ENCODE measurements around the gene NMUR1. TPM values are rescaled to one million over a fixed set of nuclear protein-coding genes. Genes with fewer than 3 reads are reported as not detected.

NMUR1 gene
- total and polyA plus RNA-seq, 2 donors from 2014 or later: 0.94 to 1.3 TPM

DNA sequence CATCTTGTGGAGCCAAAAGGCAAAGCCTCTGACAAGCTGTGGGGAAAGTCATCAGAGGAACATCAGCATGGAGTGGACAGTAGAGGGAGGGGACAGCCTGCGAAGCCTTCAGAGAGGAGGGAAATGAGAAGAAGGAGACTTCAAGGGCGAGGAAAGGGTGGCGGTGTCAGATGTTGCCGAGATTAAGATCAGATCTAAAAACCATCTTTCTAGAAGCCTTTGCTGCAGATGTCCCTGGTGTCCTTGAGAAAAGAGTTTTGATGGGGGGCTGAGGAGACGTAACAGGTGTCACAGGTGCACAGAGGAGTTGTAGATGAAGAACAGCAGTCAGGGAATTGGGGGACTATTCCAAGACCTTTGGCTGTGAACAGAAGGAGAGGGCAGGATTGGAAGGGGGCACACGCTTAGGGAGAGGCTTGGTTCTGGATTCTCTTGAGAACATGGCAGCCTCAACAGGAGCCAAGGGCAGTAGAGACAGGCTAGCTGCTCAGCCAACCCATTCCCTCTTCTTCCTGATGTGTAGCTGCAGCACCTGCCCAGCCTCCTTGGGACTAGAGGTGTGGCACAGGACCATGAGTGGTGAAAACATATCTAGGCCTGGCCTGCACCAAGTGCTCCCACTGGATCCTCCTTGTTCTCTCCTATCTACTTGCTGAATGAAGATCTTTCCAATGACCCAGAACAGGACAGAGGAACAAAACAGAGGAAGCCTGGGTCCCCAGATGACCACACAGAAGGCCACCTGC, 43.2 kb downstream of the NMUR1 start:
- H3K4me3 ChIP-seq (ENCODE audit: low read length in 3 of 3): no peak overlapping the region
- intact Hi-C loops (cut with DNase I): loop anchor here (10.0 kb wide), 1 partner anchor 68 kb away; no protein-coding TSS in a partner anchor
- H3K36me3 ChIP-seq (ENCODE audit: control insufficient read depth in 2 of 3, insufficient read depth in 3 of 3, low read length in 3 of 3): no peaks in the 10 kb centered on the region
- H3K9me3 ChIP-seq (ENCODE audit: control insufficient read depth in 2 of 3, insufficient read depth in 1 of 3, low read length in 3 of 3): no peaks in the 10 kb centered on the region
- TF ChIP-seq, protein P1, sequence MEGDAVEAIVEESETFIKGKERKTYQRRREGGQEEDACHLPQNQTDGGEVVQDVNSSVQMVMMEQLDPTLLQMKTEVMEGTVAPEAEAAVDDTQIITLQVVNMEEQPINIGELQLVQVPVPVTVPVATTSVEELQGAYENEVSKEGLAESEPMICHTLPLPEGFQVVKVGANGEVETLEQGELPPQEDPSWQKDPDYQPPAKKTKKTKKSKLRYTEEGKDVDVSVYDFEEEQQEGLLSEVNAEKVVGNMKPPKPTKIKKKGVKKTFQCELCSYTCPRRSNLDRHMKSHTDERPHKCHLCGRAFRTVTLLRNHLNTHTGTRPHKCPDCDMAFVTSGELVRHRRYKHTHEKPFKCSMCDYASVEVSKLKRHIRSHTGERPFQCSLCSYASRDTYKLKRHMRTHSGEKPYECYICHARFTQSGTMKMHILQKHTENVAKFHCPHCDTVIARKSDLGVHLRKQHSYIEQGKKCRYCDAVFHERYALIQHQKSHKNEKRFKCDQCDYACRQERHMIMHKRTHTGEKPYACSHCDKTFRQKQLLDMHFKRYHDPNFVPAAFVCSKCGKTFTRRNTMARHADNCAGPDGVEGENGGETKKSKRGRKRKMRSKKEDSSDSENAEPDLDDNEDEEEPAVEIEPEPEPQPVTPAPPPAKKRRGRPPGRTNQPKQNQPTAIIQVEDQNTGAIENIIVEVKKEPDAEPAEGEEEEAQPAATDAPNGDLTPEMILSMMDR (IDR thresholded peaks at IDR 0.05; ENCODE audit: borderline replicate concordance, extremely low read depth, insufficient read depth): no peak
- no peak overlapping the region for H3K27ac ChIP-seq (ENCODE audit: low read depth in 2 of 2, low read length in 2 of 2)
- no peaks in the 10 kb centered on the region for H3K4me1 ChIP-seq (ENCODE audit: control insufficient read depth in 2 of 3, insufficient read depth in 2 of 3, low read depth in 1 of 3, low read length in 3 of 3)
- no peak overlapping the region for H3K9ac ChIP-seq (ENCODE audit: low read length in 3 of 3)
- H3K27me3 ChIP-seq (ENCODE audit: control insufficient read depth, insufficient read depth, low read length): no peaks in the 10 kb centered on the region
- FAIRE-seq (no peak), DNase-seq (no peak)

DNA sequence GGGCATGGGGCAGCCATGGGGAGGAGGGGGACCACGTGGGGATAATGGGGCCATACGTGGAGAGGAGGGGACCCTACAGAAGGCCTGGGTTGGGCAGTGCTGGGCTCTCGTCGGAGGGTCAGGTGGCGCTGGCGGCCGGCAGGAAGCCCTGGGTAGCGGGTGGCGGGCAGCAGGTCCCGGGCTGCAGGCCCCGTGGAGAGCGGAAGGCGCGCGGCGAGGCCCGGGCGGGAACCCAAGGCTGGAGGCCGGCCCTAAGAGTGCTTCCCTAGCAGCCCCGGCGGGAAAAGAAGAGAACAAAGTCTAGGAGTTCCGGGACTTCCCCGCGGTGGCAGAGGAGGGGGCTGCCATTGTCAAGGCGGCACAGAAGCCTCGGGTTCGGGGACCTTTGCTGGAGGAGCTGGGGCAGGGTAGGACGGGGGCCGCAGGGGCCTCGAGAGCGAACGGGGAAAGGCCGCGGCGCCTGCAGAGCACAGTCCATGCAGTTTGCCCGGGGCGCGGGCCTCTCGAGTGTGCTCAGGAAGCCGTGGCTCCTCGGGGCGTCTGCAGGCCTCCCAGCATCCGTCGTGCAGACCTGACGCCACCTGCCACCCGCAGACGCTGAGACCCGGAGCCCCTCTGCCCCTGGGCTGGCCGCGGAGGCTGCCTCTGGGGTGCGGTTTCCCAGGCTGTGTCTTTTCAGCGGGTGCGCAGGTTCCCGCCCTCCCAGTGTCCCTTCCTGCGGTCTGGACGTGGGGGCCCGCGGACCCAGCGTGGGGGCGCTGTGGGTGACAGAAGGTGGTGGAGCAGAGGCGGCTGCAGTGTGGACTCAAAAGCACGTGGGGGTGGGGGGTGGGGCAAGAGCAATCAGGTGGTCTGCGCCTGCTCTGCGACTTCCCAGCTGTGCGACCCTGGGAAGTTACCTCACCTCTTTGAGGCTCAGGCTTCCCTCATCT, 46.6 kb downstream of the NMUR1 start:
- Histone ChIP-seq H3K9me3 (ENCODE audit: control insufficient read depth in 2 of 3, insufficient read depth in 1 of 3, low read length in 3 of 3) (no peaks in the 10 kb centered on the region), H3K27ac (ENCODE audit: low read depth in 2 of 2, low read length in 2 of 2) (peak overlapping the region; percentile 51 to 69), H3K36me3 (ENCODE audit: control insufficient read depth in 2 of 3, insufficient read depth in 3 of 3, low read length in 3 of 3) (no peaks in the 10 kb centered on the region), H3K27me3 (ENCODE audit: control insufficient read depth, insufficient read depth, low read length) (no peaks in the 10 kb centered on the region), H3K4me3 (ENCODE audit: low read length in 3 of 3) (peak overlapping the region in 2 of 3 donors; percentile 44 to 61), H3K4me1 (ENCODE audit: control insufficient read depth in 2 of 3, insufficient read depth in 2 of 3, low read depth in 1 of 3, low read length in 3 of 3) (no peaks in the 10 kb centered on the region), H3K9ac (ENCODE audit: low read length in 3 of 3) (peak overlapping the region in 2 of 3 donors; percentile 78 to 83)
- intact Hi-C loops (cut with DNase I): loop anchor here (10.0 kb wide), 1 partner anchor 71 kb away; no protein-coding TSS in a partner anchor
- TF ChIP-seq, protein P1 (IDR thresholded peaks at IDR 0.05; ENCODE audit: borderline replicate concordance, extremely low read depth, insufficient read depth): no peak
- FAIRE-seq (no peak), DNase-seq (peak; percentile 15 to 81 (median 51))

DNA sequence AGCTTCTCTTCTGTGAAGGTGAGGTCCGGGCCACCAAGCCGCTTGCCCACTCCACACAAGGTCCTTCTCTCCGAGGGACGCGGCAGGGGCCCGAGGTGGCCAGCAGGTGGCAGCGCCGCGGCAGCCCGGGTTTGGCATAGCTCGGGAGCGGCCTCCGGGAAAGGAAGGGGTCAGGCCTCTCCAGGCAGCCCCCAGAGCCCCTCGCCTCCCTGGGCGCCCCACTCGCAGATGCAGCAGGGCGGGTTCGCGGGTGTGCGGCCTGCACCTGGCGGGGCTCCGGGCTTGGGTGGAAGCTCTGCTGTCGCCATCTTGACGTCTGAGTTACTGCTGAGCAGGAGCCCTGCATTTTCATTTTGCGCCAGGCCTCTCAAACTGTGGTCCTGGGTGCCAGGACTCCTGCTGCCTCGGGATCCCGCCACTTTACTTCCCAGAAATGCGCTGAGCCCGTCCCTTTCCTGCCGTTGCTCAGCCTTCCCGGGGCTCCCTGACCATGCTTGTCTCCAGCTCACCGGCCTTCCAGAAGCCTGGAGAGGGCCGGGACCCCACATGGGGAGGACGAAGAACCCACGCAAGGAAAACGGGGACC, 47.3 kb downstream of the NMUR1 start:
- no peaks in the 10 kb centered on the region for H3K36me3 ChIP-seq (ENCODE audit: control insufficient read depth in 2 of 3, insufficient read depth in 3 of 3, low read length in 3 of 3)
- no peaks in the 10 kb centered on the region for H3K9me3 ChIP-seq (ENCODE audit: control insufficient read depth in 2 of 3, insufficient read depth in 1 of 3, low read length in 3 of 3)
- FAIRE-seq: no peak
- peak overlapping the region in 2 of 3 donors; percentile 44 to 61 for H3K4me3 ChIP-seq (ENCODE audit: low read length in 3 of 3)
- H3K4me1 ChIP-seq (ENCODE audit: control insufficient read depth in 2 of 3, insufficient read depth in 2 of 3, low read depth in 1 of 3, low read length in 3 of 3): no peaks in the 10 kb centered on the region
- H3K9ac ChIP-seq (ENCODE audit: low read length in 3 of 3): peak overlapping the region in 2 of 3 donors; percentile 78 to 83
- TF ChIP-seq, protein P1 (IDR thresholded peaks at IDR 0.05; ENCODE audit: borderline replicate concordance, extremely low read depth, insufficient read depth): peak; percentile 74
- peak overlapping the region; percentile 51 to 69 for H3K27ac ChIP-seq (ENCODE audit: low read depth in 2 of 2, low read length in 2 of 2)
- peak; percentile 80 to 92 (median 86) for DNase-seq
- no peaks in the 10 kb centered on the region for H3K27me3 ChIP-seq (ENCODE audit: control insufficient read depth, insufficient read depth, low read length)
- intact Hi-C loops (cut with DNase I): loop anchor here (10.0 kb wide), 1 partner anchor 72 kb away; no protein-coding TSS in a partner anchor

All from kidney (tissue), 14 donors.